NB4 (cell line): ENCODE results near the gene GBF1.

ENCODE experiments used
- POLR2A ChIP-seq: IDR thresholded peaks from 2 replicates; pipeline ENCODE4 v1.6.1; 2011; ENCODE audit warnings: mild to moderate bottlenecking; ENCODE audit not compliant: insufficient read length; ENCODE audit errors: extremely low read depth
- TF ChIP-seq, protein P1 (sequence below): IDR thresholded peaks from one replicate; pipeline ENCODE4 v1.5.1; 2012; ENCODE audit warnings: low read depth, low read length

- TF ChIP-seq, protein P1, sequence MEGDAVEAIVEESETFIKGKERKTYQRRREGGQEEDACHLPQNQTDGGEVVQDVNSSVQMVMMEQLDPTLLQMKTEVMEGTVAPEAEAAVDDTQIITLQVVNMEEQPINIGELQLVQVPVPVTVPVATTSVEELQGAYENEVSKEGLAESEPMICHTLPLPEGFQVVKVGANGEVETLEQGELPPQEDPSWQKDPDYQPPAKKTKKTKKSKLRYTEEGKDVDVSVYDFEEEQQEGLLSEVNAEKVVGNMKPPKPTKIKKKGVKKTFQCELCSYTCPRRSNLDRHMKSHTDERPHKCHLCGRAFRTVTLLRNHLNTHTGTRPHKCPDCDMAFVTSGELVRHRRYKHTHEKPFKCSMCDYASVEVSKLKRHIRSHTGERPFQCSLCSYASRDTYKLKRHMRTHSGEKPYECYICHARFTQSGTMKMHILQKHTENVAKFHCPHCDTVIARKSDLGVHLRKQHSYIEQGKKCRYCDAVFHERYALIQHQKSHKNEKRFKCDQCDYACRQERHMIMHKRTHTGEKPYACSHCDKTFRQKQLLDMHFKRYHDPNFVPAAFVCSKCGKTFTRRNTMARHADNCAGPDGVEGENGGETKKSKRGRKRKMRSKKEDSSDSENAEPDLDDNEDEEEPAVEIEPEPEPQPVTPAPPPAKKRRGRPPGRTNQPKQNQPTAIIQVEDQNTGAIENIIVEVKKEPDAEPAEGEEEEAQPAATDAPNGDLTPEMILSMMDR: peak; percentile 96
- no peak for TF ChIP-seq POLR2A
These were observed 15.5 kb upstream of the GBF1 start for GRCh38 chr10:102229810-102230263.
